Sigmoid colon (tissue), 7 donors: ENCODE data around the gene ETS1. TPM values are rescaled to one million over a fixed set of nuclear protein-coding genes. Genes with fewer than 3 reads are reported as not detected.

Experiments used
- DNase-seq: peaks from one replicate; pipeline ENCODE4 v3.0.0-alpha.2; 2019
- H3K27ac ChIP-seq, 4 donors: fragments of 200-600 bp; sonication (generic); one replicate each; pipeline ENCODE4 v1.5.1; 2016 to 2019; ENCODE audit warnings: mild to moderate bottlenecking in 1 of 4
- H3K27me3 ChIP-seq, 3 donors: fragments of 200-600 bp; sonication (generic); one replicate each; pipeline ENCODE4 v1.5.1; 2019; ENCODE audit warnings: mild to moderate bottlenecking in 1 of 3
- H3K36me3 ChIP-seq, 4 donors: fragments of 200-600 bp; sonication (generic); one replicate each; pipeline ENCODE4 v1.5.1; 2016 to 2019
- H3K4me1 ChIP-seq, 4 donors: fragments of 200-600 bp; sonication (generic); one replicate each; pipeline ENCODE4 v1.5.1; 2017 to 2019
- H3K4me3 ChIP-seq, 4 donors: fragments of 200-600 bp; sonication (generic); one replicate each; pipeline ENCODE4 v1.5.1; 2017 to 2019; ENCODE audit warnings: mild to moderate bottlenecking in 2 of 4, moderate library complexity in 1 of 4
- H3K9me3 ChIP-seq, 4 donors: fragments of 200-600 bp in 3 of 4; sonication (generic) in 3 of 4; one replicate each; pipeline versions ENCODE4 v1.5.1 to v1.6.1; 2013 to 2019
- CTCF ChIP-seq, 4 experiments: fragments of 450-650 bp in 3 of 4; fragments of 200-600 bp in 1 of 4; IDR thresholded peaks; one replicate each; pipeline ENCODE4 v1.5.1; 2016 to 2019; ENCODE audit warnings: antibody characterized with exemption in 4 of 4, mild to moderate bottlenecking in 3 of 4, moderate library complexity in 2 of 4
- EP300 ChIP-seq, 4 donors: sonication (generic); formaldehyde crosslinking; IDR thresholded peaks; one replicate each; pipeline ENCODE4 v1.6.1; 2017; ENCODE audit warnings: antibody characterized with exemption in 4 of 4
- POLR2A ChIP-seq, 2 donors: fragments of 450-650 bp; IDR thresholded peaks; one replicate each; pipeline ENCODE4 v1.6.1; 2016; ENCODE audit warnings: antibody characterized with exemption in 2 of 2, mild to moderate bottlenecking in 2 of 2, moderate library complexity in 2 of 2
- POLR2AphosphoS5 ChIP-seq, 4 donors: sonication (generic); formaldehyde crosslinking; IDR thresholded peaks; one replicate each; pipeline ENCODE4 v1.6.1; 2017; ENCODE audit warnings: antibody characterized with exemption in 4 of 4
- WGBS, 2 donors: extraction: QIAGEN DNeasy Blood & Tissue Kit; methylation state at CpG; one replicate each; pipeline ENCODE4 v1.1.7; 2013; 5-methylcytosine and 5-hydroxymethylcytosine counted together
- intact Hi-C: fragments of 100-400 bp; cut with DNase I; formaldehyde crosslinking; loops from one replicate; pipeline ENCODE4 v1.15.1; 2023
- polyA plus RNA-seq, 3 donors: library from polyadenylated mRNA; stranded (reverse); fragments of 200-250 nt; gene quantifications; one replicate each; pipeline ENCODE4 v1.2.3, GENCODE V29; 2013
- total RNA-seq, 4 donors: library from RNA; depleted of rRNA; stranded (reverse); fragments of >200 nt; gene quantifications; one replicate each; pipeline ENCODE4 v1.1.0, GENCODE V29; 2016
- donor health status: healthy with polysubstance abuse.
- donor health status: Bipolar disorder and iron deficiency.
- donor health status: healthy.

ETS1 gene
- total and polyA plus RNA-seq, 7 donors = 12.5 to 122 (median 24.6) TPM

- Histone ChIP-seq H3K4me1 (peaks cover 0 to 51% (median 41%) of the 10 kb centered on the region in 4 donors), H3K9me3 (no peaks in the 10 kb centered on the region), H3K27me3 (no peaks in the 10 kb centered on the region), H3K36me3 (peaks cover 0 to 15% (median 0%) of the 10 kb centered on the region in 4 donors), H3K27ac (peak overlapping the region in 1 of 4 donors; percentile 71), H3K4me3 (no peak overlapping the region)
- no peak for DNase-seq
- TF ChIP-seq POLR2AphosphoS5 (IDR thresholded peaks at IDR 0.05) (no peak), EP300 (IDR thresholded peaks at IDR 0.05) (no peak), CTCF (IDR thresholded peaks at IDR 0.05) (no peak), POLR2A (IDR thresholded peaks at IDR 0.05) (no peak)
- WGBS, 2 donors = 63 to 65% methylated on average over 5 of the region's 5 CpGs
- intact Hi-C loops = no loop called here
Observed at GRCh38 chr11:128470081-128470480, 117.3 kb downstream of the ETS1 start.

- Histone ChIP-seq H3K9me3 (no peaks in the 10 kb centered on the region), H3K4me3 (no peak overlapping the region), H3K4me1 (peaks cover 0 to 51% (median 38%) of the 10 kb centered on the region in 4 donors), H3K27me3 (no peaks in the 10 kb centered on the region), H3K36me3 (peaks cover 0 to 14% (median 0%) of the 10 kb centered on the region in 4 donors), H3K27ac (peak overlapping the region in 3 of 4 donors; percentile 18 to 71 (median 53))
- intact Hi-C loops = no loop called here
- TF ChIP-seq POLR2A (IDR thresholded peaks at IDR 0.05) = no peak
- no peak for TF ChIP-seq CTCF (IDR thresholded peaks at IDR 0.05)
- no peak for TF ChIP-seq POLR2AphosphoS5 (IDR thresholded peaks at IDR 0.05)
- no peak for TF ChIP-seq EP300 (IDR thresholded peaks at IDR 0.05)
- DNase-seq = no peak
- 43 to 49% methylated on average over 4 of the region's 4 CpGs for WGBS, 2 donors
Observed at GRCh38 chr11:128469220-128469619, 118.1 kb downstream of the ETS1 start.

GRCh38 chr11:128468111-128468510, 119.2 kb downstream of the ETS1 start:
- no peaks in the 10 kb centered on the region for H3K27me3 ChIP-seq
- no peak overlapping the region for H3K4me3 ChIP-seq
- peak overlapping the region; percentile 53 to 71 (median 61) for H3K27ac ChIP-seq
- H3K9me3 ChIP-seq = no peaks in the 10 kb centered on the region
- H3K36me3 ChIP-seq = peaks cover 0 to 10% (median 0%) of the 10 kb centered on the region in 4 donors
- no peak for DNase-seq
- TF ChIP-seq POLR2A (IDR thresholded peaks at IDR 0.05) = no peak
- TF ChIP-seq EP300 (IDR thresholded peaks at IDR 0.05) = no peak
- WGBS, 2 donors = 71 to 74% methylated on average over 1 of the region's 1 CpG
- H3K4me1 ChIP-seq = peaks cover 0 to 51% (median 38%) of the 10 kb centered on the region in 4 donors
- intact Hi-C loops = no loop called here

GRCh38 chr11:128467610-128468041, 119.7 kb downstream of the ETS1 start:
- H3K27ac ChIP-seq = peak overlapping the region; percentile 54 to 71 (median 61)
- 64 to 78% methylated on average over 9 of the region's 9 CpGs for WGBS, 2 donors

GRCh38 chr11:128467041-128467440, 120.3 kb downstream of the ETS1 start:
- peaks cover 0 to 51% (median 36%) of the 10 kb centered on the region in 4 donors for H3K4me1 ChIP-seq
- intact Hi-C loops = no loop called here
- TF ChIP-seq EP300 (IDR thresholded peaks at IDR 0.05) (no peak), POLR2AphosphoS5 (IDR thresholded peaks at IDR 0.05) (no peak), CTCF (IDR thresholded peaks at IDR 0.05) (no peak), POLR2A (IDR thresholded peaks at IDR 0.05) (no peak)
- peaks cover 4 to 21% (median 6%) of the 10 kb centered on the region in 4 donors for H3K36me3 ChIP-seq
- peak overlapping the region; percentile 54 to 71 (median 61) for H3K27ac ChIP-seq
- no peak for DNase-seq
- H3K27me3 ChIP-seq = no peaks in the 10 kb centered on the region
- no peak overlapping the region for H3K4me3 ChIP-seq
- H3K9me3 ChIP-seq = no peaks in the 10 kb centered on the region
- 86 to 93% methylated on average over 6 of the region's 6 CpGs for WGBS, 2 donors

More at GRCh38 chr11:128467610-128468041, 119.7 kb downstream of the ETS1 start:
- TF ChIP-seq POLR2AphosphoS5 (IDR thresholded peaks at IDR 0.05) (peak; percentile 20 to 64 (median 39)), EP300 (IDR thresholded peaks at IDR 0.05) (peak in 3 of 4 donors; percentile 14 to 55 (median 28)), CTCF (IDR thresholded peaks at IDR 0.05) (no peak)
- Histone ChIP-seq H3K4me1 (peaks cover 0 to 51% (median 39%) of the 10 kb centered on the region in 4 donors), H3K9me3 (no peaks in the 10 kb centered on the region), H3K4me3 (no peak overlapping the region), H3K27me3 (no peaks in the 10 kb centered on the region), H3K36me3 (peaks cover 0 to 15% (median 2%) of the 10 kb centered on the region in 4 donors)
- intact Hi-C loops = no loop called here
- peak; percentile 82 for DNase-seq
